Endothelial cell (in vitro differentiated cells): ENCODE data around the gene FGFBP3. TPM values are rescaled to one million over a fixed set of nuclear protein-coding genes. Genes with fewer than 3 reads are reported as not detected.

Source experiments
- DNase-seq: peaks from one replicate; pipeline ENCODE4 v3.0.0; 2021; ENCODE audit warnings: low spot score
- H3K27ac Mint-ChIP-seq: one replicate; pipeline ENCODE4 v1.8.0; 2021; ENCODE audit warnings: mixed read lengths, inconsistent platforms; ENCODE audit not compliant: unreplicated experiment
- H3K27me3 Mint-ChIP-seq: one replicate; pipeline ENCODE4 v1.8.0; 2021; ENCODE audit warnings: mild to moderate bottlenecking, moderate library complexity, mixed read lengths, inconsistent platforms; ENCODE audit not compliant: unreplicated experiment
- H3K36me3 Mint-ChIP-seq: one replicate; pipeline ENCODE4 v1.8.0; 2021; ENCODE audit warnings: mild to moderate bottlenecking, low read depth, mixed read lengths, inconsistent platforms; ENCODE audit not compliant: unreplicated experiment
- H3K4me1 Mint-ChIP-seq: one replicate; pipeline ENCODE4 v1.8.0; 2021; ENCODE audit warnings: mild to moderate bottlenecking, mixed read lengths, inconsistent platforms; ENCODE audit not compliant: unreplicated experiment
- H3K4me3 Mint-ChIP-seq: one replicate; pipeline ENCODE4 v1.8.0; 2021; ENCODE audit warnings: mild to moderate bottlenecking, mixed read lengths, inconsistent platforms; ENCODE audit not compliant: unreplicated experiment
- H3K9me3 Mint-ChIP-seq: one replicate; pipeline ENCODE4 v1.8.0; 2021; ENCODE audit warnings: mixed read lengths, inconsistent platforms; ENCODE audit not compliant: unreplicated experiment
- CTCF ChIP-seq: fragments of 200-600 bp; sonication (generic); IDR thresholded peaks from one replicate; pipeline ENCODE4 v1.5.0; 2021; ENCODE audit warnings: antibody characterized with exemption; ENCODE audit not compliant: unreplicated experiment
- total RNA-seq: library from RNA; stranded (reverse); fragmentation: NEBNext Ultra II Directional; extraction: Animal tissue kit (Norgen Biotek cat#: 25700); gene quantifications from one replicate; pipeline ENCODE4 v1.2.1, GENCODE V29; 2021; ENCODE audit not compliant: unreplicated experiment

The FGFBP3 gene
- total RNA-seq, 1 donor from 2014 or later, result 3.1 TPM

- no peak for DNase-seq
- peaks cover 8% of the 10 kb centered on the region for H3K4me1 Mint-ChIP-seq
- H3K4me3 Mint-ChIP-seq, result no peak overlapping the region
- H3K27me3 Mint-ChIP-seq, result peaks cover 1% of the 10 kb centered on the region
- no peaks in the 10 kb centered on the region for H3K9me3 Mint-ChIP-seq
- no peak overlapping the region for H3K27ac Mint-ChIP-seq
- peaks cover 4% of the 10 kb centered on the region for H3K36me3 Mint-ChIP-seq
- TF ChIP-seq CTCF, result no peak
Measured at GRCh38 chr10:91919651-91920050, 10.4 kb upstream of the FGFBP3 start.

GRCh38 chr10:91910467-91910866, 1.2 kb upstream of the FGFBP3 start:
- Mint-ChIP-seq H3K27ac (no peak overlapping the region), H3K4me3 (no peak overlapping the region), H3K4me1 (peaks cover 16% of the 10 kb centered on the region), H3K27me3 (peaks cover 5% of the 10 kb centered on the region), H3K9me3 (no peaks in the 10 kb centered on the region), H3K36me3 (peaks cover 9% of the 10 kb centered on the region)
- TF ChIP-seq CTCF, result no peak
- no peak for DNase-seq

- H3K9me3 Mint-ChIP-seq, result no peaks in the 10 kb centered on the region
- H3K4me1 Mint-ChIP-seq, result peaks cover 16% of the 10 kb centered on the region
- peaks cover 9% of the 10 kb centered on the region for H3K36me3 Mint-ChIP-seq
- DNase-seq, result peak; percentile 77
- peak overlapping the region; percentile 17 for H3K27ac Mint-ChIP-seq
- peak overlapping the region; percentile 97 for H3K4me3 Mint-ChIP-seq
- no peak for TF ChIP-seq CTCF
- H3K27me3 Mint-ChIP-seq, result peaks cover 7% of the 10 kb centered on the region
Measured at GRCh38 chr10:91908337-91909116, 759 bp downstream of the FGFBP3 start.

GRCh38 chr10:91907914-91908336, 1.4 kb downstream of the FGFBP3 start:
- Mint-ChIP-seq H3K27ac (peak overlapping the region; percentile 59), H3K4me1 (peaks cover 16% of the 10 kb centered on the region), H3K36me3 (peaks cover 9% of the 10 kb centered on the region), H3K4me3 (peak overlapping the region; percentile 97), H3K27me3 (peaks cover 7% of the 10 kb centered on the region), H3K9me3 (no peaks in the 10 kb centered on the region)
- TF ChIP-seq CTCF, result no peak
- DNase-seq, result no peak

GRCh38 chr10:91907033-91907594, 2.2 kb downstream of the FGFBP3 start:
- peaks cover 7% of the 10 kb centered on the region for H3K27me3 Mint-ChIP-seq
- H3K27ac Mint-ChIP-seq, result no peak overlapping the region

More at GRCh38 chr10:91907033-91907594, 2.2 kb downstream of the FGFBP3 start:
- Mint-ChIP-seq H3K9me3 (no peaks in the 10 kb centered on the region), H3K36me3 (peaks cover 9% of the 10 kb centered on the region), H3K4me1 (peaks cover 16% of the 10 kb centered on the region), H3K4me3 (peak overlapping the region; percentile 97)
- DNase-seq, result no peak
- TF ChIP-seq CTCF, result no peak
